ENCODE data around the gene FYB2. TPM values are rescaled to one million over a fixed set of nuclear protein-coding genes. Genes with fewer than 3 reads are reported as not detected.
A peak's percentile ranks its signal among the peaks of the same experiment; 100 is the strongest.

FYB2 gene
- total RNA-seq, 4 donors from 2014 or later, result not detected

- ATAC-seq (ENCODE audit: low FRiP score), result no peak
- no peak for TF ChIP-seq CTCF (IDR thresholded peaks at IDR 0.05)
- no peak for DNase-seq (ENCODE audit: low spot score)
Measured at GRCh38 chr1:56835657-56836056, 16.5 kb upstream of the FYB2 start.

GRCh38 chr1:56834137-56834900, 15.1 kb upstream of the FYB2 start:
- ATAC-seq (ENCODE audit: low FRiP score) (no peak), DNase-seq (ENCODE audit: low spot score) (no peak)
- no peak for TF ChIP-seq CTCF (IDR thresholded peaks at IDR 0.05)

GRCh38 chr1:56833088-56833487, 13.9 kb upstream of the FYB2 start:
- no peak for TF ChIP-seq CTCF (IDR thresholded peaks at IDR 0.05)
- DNase-seq (ENCODE audit: low spot score) (no peak), ATAC-seq (ENCODE audit: low FRiP score) (no peak)

GRCh38 chr1:56831871-56832693, 12.9 kb upstream of the FYB2 start:
- DNase-seq (ENCODE audit: low spot score), result no peak
- TF ChIP-seq CTCF (IDR thresholded peaks at IDR 0.05), result peak in 2 of 3 donors; percentile 64 to 93
- ATAC-seq (ENCODE audit: low FRiP score), result peak; percentile 76

- DNase-seq (ENCODE audit: low spot score), result no peak
- TF ChIP-seq CTCF (IDR thresholded peaks at IDR 0.05), result no peak
- ATAC-seq (ENCODE audit: low FRiP score), result no peak
Measured at GRCh38 chr1:56830052-56830451, 10.8 kb upstream of the FYB2 start.

- no peak for TF ChIP-seq CTCF (IDR thresholded peaks at IDR 0.05)
- ATAC-seq (ENCODE audit: low FRiP score) (no peak), DNase-seq (ENCODE audit: low spot score) (no peak)
Measured at GRCh38 chr1:56827711-56828110, 8.5 kb upstream of the FYB2 start.
